ENCODE results near the gene ZNF579.

ZNF579 gene

DNA sequence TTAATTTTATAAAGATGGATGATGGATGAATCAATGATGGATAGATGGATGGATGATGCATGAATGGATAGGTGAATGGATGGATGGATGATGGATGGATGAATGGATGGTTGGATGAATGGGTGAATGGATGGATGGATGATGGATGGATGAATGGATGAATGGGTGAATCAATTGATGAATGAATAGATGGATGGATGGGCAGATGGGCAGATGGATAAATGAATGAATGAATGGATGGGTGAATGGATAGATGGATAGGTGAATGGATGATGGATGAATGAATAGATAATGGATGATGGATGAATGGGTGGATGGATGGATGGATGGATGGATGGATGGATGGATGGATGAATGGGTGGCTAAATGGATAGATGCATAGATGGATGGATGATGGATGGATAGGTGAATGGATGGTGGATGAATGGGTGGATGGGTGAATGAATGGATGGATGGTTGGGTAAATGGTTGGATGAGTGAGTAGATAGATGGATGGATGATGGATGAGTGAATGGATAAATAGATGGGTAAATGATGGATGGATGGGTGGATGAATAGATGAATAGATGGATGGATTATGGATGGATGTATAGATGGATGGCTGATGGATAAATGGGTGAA is 12.8 kb downstream of the ZNF579 start:
- no peak for DNase-seq

DNA sequence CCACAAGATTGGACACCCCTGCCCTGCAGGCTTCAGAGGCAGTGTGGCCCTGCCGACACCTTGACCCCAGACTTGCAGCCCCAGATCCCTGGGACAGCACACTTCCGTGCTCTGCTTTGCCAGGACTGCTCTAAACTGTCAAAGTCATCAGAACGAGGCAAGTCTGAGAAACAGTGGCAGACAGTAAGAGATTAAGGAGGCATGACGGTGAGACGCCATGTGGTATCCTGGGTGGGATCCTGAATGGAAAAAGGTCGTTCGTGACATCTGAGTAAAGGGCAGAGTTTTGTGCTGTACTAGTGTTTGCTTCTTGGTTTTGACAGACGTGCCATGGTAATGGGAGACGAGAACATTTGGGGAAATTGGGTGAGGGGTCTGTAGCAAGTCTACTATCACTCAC is 13.8 kb downstream of the ZNF579 start:
- no peak for DNase-seq

GRCh38 chr19:55563261-55563690 is 17.4 kb downstream of the ZNF579 start:
- no peak for DNase-seq

DNA sequence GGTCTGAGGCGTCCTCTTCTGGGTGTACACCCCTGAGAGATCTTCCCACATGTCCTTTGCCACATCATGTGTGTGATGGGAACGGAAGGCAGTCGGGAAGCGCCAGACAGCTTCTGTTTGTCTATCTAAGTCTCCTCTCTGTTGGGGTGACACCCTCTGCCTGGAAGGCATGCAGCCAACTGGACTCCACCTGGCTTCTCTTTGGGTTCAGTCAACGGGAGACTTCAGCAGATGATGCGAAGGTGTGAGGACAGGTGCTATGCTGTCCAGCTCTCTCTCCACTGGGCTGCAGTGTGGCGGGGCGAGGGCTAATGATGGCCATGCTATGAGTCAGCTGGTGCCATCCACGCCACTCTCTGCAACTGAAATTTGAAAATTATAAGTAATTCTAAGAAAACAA is 21.0 kb downstream of the ZNF579 start:
- no peak for DNase-seq

GRCh38 chr19:55554741-55555152 is 25.9 kb downstream of the ZNF579 start:
- DNase-seq, result no peak

- no peak for DNase-seq
Observed at GRCh38 chr19:55554302-55554701, 26.3 kb downstream of the ZNF579 start.

DNA sequence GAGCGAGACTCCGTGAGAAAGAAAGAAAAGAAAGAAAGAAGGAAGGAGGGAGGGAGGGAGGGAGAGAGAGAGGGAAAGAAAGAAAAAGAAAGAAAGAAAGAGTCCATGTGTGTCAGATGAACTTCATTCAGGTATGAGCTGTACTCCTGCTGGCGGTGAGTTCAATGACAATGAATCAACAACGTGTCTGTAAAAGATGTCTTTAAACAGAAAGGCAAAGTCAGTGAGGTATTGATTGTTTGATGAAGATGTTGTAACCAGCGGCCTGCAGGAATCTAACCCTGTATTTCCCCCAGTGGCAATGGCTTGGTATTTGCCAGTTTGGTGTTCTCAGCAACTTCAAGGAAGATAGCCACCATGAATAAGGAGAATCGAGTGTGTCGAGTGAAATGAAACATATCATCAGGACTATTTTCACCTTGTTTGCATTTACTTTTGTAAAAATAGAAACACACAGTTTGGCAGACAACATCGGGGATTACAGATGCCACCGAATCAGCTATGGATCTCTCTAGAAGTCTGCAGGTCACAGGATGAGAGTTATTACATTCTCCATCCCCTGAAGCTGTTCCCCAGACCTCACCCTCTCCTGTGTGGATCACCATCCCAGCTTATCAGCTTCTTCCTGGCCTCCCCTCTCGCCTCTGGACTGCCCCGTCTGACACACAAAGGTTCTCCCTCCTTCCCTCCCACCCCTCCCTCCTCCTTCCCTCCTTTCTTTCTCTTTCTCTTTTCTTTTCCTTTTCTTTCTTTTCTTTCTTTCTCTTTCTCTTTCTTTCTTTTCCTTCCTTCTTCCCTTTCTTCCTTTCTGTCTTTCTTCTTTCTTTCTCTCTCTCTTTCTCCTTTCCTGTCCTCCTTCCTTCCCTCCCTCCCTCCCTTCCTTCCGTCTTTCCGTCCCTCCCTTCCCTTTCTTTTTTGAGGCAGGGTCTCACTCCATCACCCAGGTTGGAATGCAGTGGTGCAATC is 27.1 kb downstream of the ZNF579 start:
- DNase-seq, result no peak

GRCh38 chr19:55552620-55553019 is 28.0 kb downstream of the ZNF579 start:
- DNase-seq, result peak; percentile 86

- DNase-seq, result no peak
Observed at GRCh38 chr19:55552206-55552605, 28.4 kb downstream of the ZNF579 start.

DNA sequence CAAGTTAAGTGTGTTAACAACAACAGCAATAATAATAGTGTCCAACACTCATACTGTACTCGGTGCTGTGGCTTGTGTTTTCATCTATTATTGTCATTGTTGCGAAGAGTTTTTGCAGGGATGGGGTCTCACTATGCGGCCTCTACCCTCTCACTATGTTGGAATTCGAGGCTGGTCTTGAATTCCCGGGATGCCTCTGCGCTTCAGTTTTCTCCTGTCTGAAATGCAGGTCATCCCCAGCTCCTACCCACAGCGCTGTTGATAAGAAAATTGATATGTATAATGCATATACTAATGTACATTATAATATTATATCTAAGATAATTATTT is 30.4 kb downstream of the ZNF579 start:
- DNase-seq, result peak; percentile 28

GRCh38 chr19:55549500-55550320 is 30.9 kb downstream of the ZNF579 start:
- DNase-seq, result peak; percentile 88

GRCh38 chr19:55546822-55547614 is 33.6 kb downstream of the ZNF579 start:
- peak; percentile 50 for DNase-seq

DNA sequence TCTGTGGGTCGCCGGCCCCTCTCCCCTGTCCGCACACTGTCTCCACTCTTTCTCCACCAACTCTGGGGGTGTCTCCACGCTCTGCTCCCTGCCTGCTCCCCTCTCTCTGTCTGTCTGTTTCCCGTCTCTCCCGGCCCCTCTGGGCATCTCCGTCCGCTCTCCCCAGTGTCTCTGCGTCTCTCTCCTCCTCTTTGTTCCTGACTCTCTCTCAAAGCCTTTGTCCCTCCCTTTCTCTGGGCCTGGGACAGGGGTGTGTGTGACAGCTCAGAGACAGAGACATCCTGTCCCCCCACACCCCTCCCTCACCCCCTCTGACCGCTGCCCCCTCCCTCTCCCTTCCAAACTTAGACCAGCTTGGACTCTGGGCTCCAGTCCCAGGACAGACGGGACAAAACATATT is 34.6 kb downstream of the ZNF579 start:
- DNase-seq, result no peak

DNA sequence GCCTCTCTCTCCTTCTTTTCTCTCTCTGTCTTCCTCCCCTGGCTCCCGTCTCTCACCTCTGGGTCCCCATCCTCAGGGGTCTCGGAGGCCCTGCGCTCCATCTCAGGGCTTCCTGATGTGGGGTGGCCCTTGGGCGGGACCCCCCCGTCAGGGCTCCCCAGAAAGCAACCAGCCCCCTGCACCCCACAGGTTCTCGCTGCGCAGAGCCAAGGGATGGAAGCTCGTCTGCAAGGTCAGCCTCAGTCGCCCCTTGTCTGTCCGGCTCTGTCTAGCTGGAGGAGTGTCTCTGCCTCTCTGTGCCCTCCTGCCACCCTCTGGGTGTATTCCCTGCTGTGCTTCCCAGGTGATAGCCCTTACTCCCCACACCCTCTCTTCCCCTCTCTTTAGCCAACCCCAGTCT is 35.2 kb downstream of the ZNF579 start, which contains the start of gene SBK3:
TSS of gene SBK3 (minus strand) at position 101 of the 400 bp plus-strand sequence. CDS start at position 101, 0 bp downstream.
- no peak for DNase-seq

DNA sequence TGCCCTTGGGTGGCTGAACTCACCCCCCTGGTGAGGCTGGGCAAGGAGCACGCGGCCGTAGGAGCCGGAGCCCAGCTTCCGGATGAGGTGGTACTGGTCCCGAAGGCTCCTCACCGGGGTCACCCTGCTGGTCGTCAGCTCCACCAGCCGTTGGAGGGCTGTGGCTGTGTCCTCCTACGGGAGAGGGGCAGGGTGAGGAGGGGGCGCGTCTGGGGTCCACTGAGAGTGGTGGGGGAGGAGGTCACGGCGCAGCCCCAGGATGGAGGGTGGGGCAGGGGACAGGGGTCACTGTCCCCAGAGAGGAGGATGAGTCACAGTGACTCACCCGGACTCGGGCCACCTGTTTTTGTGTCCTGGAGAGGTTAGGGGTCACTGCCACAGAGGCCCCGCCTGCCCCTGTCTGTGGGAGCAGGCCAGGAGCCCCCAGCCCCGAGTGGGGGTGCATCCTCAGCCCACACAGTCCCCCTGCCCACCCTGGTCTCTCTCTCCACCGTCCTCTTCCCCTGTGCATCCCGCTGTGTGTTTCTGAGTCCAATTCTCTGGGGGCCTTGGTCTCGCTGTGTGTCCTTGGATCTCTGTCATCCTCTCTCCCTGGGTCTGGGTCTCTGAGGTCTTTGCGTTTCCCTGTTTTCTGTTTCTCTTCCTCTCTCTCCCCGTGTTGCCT is 35.7 kb downstream of the ZNF579 start:
- no peak for DNase-seq

GRCh38 chr19:55544014-55544413 is 36.6 kb downstream of the ZNF579 start:
- no peak for DNase-seq

DNA sequence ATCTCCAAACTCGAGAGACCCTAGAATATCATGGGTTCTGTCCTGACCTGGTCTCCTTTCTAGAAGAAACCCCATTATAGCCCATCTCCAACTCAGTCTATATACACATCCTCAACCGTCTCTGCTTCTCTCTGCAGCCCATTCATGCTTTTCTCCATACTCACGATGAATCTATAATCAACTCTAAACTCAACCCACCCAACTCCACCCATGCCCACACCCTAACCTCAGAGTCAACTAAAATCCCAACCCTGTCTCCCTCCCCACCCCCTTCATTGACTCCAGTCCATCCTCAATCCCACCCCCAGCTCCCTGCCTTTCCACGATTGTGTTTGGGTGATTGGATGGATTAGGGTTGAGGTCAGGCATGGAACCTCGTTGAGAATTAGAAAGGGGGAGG is 37.1 kb downstream of the ZNF579 start:
- DNase-seq, result no peak

GRCh38 chr19:55542292-55542855 is 38.3 kb downstream of the ZNF579 start:
- DNase-seq, result no peak

GRCh38 chr19:55541091-55541490 is 39.6 kb downstream of the ZNF579 start:
- DNase-seq, result no peak

DNA sequence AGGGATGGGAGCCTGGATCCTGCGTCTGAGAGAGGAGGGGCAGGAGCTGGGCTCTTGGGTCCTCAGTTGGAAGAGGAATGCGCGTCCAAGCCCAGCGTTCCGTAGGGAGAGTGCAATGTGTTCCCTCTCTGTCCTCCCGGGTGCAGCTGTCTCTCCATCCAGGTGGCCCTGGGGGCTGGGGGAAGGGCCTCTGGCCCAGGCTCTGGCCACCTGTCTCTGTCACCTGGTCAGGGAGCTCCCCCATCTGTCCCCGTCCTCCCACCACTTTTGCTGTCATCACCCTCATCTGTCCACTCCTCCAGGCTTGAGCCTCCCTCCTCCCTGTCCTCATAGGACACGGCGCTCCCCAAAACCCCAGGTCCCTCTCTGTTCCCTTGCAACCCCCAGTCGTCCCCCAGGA is 40.0 kb downstream of the ZNF579 start:
- DNase-seq, result no peak
